HG03575 (cell line): ENCODE data around the gene PPA2.
"Not testable (repeated sequence)": the region's sequence is repeated elsewhere in the genome, so short reads cannot be mapped to it uniquely, and the experiment has no call there.

Experiments used
- ATAC-seq: cut with Tn5 transposase; IDR thresholded peaks from one replicate; pipeline ENCODE4 v1.9.1; 2021; ENCODE audit not compliant: unreplicated experiment, insufficient number of reproducible peaks, low FRiP score; ENCODE audit errors: extremely low read depth

Gene PPA2

GRCh38 chr4:105461621-105462382 is 12.1 kb downstream of the PPA2 start:
- ATAC-seq, result no peak

- no peak for ATAC-seq
These were observed 12.6 kb downstream of the PPA2 start for GRCh38 chr4:105461221-105461620.

GRCh38 chr4:105460306-105460705 is 13.6 kb downstream of the PPA2 start:
- no peak for ATAC-seq

DNA sequence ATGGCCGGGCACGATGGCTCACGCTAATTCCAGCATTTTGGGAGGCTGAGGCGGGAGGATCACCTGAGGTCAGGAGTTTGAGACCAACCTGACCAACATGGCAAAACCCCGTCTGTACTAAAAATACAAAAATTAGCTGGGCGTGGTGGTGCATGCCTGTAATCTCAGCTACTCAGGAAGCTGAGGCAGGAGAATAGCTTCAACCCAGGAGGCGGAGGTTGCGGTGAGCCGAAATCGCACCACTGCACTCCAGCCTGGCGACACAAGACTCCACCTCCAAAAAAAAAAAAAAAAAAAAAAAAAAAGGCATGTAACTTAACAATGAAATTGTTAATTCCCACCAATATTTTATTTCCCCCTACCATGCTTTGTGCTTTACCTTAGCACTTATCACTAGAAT is 15.3 kb downstream of the PPA2 start:
- not testable (repeated sequence) for ATAC-seq

- ATAC-seq, result no peak
These were observed 15.9 kb downstream of the PPA2 start for GRCh38 chr4:105458001-105458400.

DNA sequence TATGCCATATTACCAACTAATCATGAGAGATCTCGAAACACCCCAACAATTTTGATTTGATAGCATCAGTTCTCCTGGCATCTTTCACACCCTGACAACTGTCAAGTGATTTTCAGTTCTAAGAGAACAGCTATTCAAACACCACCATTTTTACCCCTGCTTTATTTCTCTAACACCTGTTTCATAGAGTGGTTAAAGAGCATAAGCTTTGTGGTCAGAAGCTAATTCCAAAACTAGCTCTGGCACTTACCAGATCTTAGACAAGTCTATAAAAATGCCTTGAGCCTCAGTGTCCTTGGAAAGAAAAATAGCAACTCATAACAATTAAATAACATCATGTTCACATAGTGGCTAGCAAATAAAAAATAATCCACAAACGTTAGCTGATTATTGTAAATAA is 17.9 kb downstream of the PPA2 start:
- ATAC-seq, result no peak

DNA sequence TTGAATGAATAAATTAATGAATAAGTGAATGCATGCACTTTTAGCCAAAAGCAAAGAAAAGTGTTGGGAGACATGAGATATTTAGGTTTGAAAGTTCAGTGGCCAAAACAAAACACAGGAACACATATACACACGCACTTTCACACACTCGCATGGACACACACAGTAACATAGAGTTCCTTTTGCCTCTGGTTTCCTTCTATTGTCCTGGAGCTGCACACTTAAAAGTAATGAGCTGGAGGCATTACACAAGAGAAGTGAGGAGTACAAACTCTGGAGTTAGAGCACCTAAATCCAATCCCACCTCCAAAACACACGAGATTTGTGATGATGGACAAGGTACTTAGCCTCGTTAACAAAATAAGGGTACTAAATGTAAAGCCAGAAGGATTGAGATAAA is 18.7 kb downstream of the PPA2 start:
- ATAC-seq, result no peak

GRCh38 chr4:105453550-105454205 is 20.2 kb downstream of the PPA2 start:
- no peak for ATAC-seq

- ATAC-seq, result no peak
These were observed 22.5 kb downstream of the PPA2 start for GRCh38 chr4:105451346-105451745.

GRCh38 chr4:105440890-105441289 is 33.0 kb downstream of the PPA2 start:
- no peak for ATAC-seq

DNA sequence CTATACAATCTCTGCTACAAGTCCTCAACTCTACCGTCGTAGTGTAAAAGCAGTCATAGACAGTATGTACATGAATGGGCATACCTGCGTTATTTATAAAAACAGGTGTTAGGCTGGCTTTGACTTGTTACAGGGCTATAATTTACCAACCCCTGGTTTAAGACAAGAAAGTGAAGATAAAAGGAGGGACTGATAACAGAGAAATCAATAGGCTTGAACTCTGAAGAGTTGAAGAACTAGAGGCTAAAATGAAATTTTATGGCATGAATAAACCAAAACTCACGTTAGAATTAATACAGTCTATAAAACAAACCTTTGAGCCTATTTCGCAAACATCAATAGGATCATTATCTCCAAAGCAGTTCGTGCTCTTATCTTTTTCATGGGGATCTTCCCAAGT is 36.2 kb downstream of the PPA2 start:
- ATAC-seq, result no peak

- ATAC-seq, result no peak
These were observed 37.4 kb downstream of the PPA2 start for GRCh38 chr4:105436414-105436813.

- ATAC-seq, result no peak
These were observed 38.9 kb downstream of the PPA2 start for GRCh38 chr4:105434940-105435339.

DNA sequence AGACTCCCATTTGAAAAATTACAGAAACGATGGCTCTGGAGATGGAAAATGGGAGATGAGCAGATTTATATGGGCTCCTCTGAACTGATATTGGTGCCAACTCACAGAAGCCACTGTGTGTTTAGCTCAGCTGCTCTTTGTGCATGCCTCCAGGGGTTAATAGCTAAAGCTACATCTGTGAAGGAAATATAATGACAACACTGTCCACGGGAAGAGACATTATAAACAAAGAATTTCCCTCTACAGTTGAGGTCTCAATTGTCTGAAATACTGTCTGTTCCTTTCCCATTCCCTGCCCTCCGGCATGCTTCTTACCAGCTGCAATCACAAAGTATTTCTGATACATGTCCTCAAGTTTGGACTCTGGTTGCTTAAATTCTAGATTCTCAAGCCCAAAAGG is 40.4 kb downstream of the PPA2 start:
- ATAC-seq, result no peak

DNA sequence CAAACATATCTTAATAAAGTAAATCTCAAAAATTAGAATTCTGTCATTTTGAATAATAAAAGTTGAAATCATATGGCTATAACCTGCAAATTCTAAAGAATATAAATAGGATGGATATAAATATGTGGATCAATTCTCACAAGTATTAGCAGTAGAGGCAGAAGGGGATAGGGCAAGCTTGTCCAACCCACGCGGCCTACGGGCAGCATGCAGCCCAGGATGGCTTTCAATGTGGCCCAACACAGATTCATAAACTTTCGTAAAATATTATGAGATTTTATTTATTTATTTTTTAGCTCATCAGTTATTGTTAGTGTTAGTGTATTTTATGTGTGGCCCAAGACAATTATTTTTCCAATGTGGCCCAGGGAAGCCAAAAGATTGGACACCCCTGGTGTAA is 41.4 kb downstream of the PPA2 start:
- ATAC-seq, result no peak

GRCh38 chr4:105430811-105431210 is 43.1 kb downstream of the PPA2 start:
- ATAC-seq, result no peak

DNA sequence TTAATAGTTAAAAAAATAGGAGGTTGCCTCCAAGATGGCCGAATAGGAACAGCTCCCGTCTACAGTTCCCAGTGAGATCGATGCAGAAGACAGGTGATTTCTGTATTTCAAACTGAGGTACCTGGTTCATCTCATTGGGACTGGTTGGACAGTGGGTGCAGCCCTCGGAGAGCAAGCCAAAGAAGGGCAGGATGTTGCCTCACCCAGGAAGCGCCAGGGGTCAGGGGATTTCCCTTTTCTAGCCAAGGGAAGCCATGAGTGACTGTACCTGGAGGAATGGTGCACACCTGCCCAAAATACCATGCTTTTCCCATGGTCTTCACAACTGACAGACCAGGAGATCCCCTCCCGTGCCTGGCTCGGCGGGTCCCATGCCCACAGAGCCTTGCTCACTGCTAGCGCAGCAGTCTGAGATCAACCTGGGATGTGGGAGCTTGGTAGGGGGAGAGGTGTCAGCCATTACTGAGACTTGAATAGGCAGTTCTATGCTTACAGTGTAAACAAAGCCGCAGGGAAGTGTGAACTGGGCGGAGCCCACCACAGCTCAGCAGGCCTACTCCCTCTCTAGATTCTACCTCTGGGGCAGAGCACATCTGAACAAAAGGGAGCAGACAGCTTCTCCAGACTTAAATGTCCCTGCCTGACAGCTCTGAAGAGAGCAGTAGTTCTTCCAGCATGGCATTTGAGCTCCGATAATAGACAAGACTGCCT is 47.5 kb downstream of the PPA2 start:
- ATAC-seq, result no peak

- no peak for ATAC-seq
These were observed 51.5 kb downstream of the PPA2 start for GRCh38 chr4:105422207-105422920.

GRCh38 chr4:105417624-105418023 is 56.2 kb downstream of the PPA2 start:
- no peak for ATAC-seq
